HG02885 (cell line): Measurements from ENCODE around the gene NF2.

Experiments used
- ATAC-seq: cut with Tn5 transposase; IDR thresholded peaks from one replicate; pipeline ENCODE4 v1.9.1; 2021; ENCODE audit warnings: mild to moderate bottlenecking; ENCODE audit not compliant: unreplicated experiment, poor library complexity

NF2 gene

GRCh38 chr22:29654882-29655281 is 51.4 kb downstream of the NF2 start:
- ATAC-seq = no peak

GRCh38 chr22:29658176-29658575 is 54.7 kb downstream of the NF2 start:
- ATAC-seq = no peak

DNA sequence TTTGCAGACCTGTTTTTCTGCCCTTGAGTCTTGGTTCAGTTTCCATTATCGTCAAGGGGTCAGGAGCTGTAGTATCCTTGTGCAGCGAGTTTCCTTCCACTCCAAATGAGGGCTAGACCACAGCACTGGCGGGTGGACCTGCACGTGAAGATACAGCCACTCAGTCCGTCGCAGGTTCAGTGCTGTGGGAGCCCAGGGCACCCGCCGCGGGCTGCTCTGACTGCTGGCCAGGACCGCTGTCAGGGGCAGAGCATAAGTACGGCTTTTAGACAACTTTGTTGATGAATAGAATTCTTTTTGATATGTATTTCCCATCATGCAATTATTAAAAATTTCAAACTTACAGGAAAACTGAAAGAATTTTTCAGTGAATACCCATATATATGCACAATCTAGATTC is 56.6 kb downstream of the NF2 start:
- no peak for ATAC-seq

DNA sequence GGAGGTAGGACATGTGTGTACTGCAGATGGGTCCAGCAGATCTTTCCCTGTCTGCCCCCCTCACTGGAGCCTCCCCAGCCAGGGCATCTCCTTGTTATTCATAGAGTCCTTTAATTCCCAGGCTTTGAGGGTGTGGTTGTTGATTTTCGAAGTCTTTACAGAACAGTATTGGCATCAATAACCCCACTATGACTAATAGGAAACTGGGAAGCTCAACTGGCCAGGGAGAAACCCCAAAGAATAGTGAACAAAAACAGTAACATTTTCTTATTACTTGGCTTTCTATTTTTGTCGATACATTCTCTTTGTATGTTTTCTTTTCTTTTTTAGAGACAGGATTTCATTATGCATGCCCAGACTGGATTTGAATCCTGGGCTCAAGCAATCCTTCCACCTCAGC is 57.9 kb downstream of the NF2 start:
- no peak for ATAC-seq

GRCh38 chr22:29663180-29663821 is 59.9 kb downstream of the NF2 start:
- ATAC-seq = no peak

DNA sequence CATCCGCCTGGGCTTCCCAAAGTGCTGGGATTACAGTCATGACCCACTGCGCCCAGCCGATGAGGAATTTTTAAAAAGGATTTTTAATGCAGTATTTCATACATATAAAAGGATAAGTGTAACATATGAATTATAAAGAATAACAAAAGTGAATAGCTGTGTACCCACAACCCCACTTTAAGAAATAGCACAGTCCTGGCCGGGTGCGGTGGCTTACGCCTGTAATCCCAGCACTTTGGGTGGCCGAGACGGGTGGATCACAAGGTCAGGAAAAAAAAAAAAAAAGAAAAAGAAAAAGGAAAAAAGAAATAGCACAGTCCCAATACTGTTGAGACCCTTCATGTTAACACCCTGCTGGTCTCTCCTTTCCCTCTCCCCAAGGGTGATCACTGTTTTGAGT is 62.1 kb downstream of the NF2 start:
- no peak for ATAC-seq

DNA sequence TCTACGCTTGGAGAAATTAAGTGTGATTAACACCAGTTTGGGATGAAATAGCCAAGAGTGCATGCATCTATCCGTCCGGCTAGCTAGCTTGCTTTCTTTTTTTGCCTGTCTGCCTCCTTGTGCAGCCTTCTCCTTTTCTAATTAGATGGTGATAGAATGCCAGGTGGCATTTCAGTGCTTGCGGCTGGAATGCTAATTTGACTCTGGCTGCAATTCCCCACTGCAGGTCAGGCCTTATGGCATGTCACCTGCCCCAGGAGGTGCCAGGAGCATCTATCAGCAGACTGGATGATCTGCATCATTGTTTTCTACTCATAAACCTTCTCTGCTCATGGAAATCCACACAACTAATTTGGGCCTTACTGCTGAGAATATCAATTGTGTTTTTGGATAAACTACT is 65.2 kb downstream of the NF2 start:
- no peak for ATAC-seq

DNA sequence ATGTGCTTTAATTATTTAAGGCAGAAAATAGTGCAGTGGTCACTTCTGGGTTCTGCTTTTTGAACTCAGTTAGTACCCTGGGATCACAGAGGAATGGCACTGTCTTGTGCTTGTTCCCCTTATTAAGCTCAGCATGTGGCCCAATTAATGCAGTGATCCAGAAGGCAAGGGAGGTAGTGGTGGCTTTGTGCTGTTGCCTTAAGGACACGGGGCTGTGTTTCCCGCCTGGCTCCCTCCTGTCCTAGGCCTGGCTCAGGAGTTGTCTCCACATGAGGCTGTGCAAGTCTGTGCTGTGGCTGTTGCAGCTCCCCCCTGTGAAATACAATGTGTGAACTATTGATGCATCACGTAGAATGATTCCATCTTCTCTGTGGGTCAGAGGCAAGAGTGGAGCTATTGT is 67.2 kb downstream of the NF2 start:
- ATAC-seq = no peak

DNA sequence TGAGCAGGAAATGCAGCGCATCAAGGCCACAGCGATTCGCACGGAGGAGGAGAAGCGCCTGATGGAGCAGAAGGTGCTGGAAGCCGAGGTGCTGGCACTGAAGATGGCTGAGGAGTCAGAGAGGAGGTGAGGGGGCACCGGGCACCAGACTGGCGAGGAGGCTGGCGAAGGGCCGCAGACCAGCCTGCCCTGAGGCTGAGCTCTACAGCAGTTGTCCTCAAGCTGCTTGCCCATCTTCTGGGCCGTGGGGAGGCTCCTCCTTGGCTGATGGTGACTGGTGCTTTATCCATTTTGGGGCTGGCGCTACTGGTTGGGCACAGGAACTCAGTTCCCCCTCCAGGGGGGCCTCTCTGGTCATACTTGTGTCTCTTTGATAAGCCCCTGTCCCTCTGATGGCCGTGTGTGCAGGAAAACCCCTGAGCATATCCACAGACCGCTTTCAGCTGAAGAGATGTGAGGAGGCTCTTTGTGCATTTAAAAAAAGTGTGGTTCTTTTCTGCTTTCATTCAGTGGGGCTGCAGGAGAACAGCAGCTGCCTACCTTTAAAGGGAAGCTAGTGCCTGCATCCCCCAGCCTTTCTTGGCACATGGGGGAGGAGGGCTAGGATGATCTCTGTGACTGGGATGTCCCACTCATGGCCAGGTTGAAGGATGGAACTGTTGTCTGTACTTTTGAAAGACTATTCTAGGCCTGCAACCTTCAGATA is 70.1 kb downstream of the NF2 start:
- ATAC-seq = no peak

DNA sequence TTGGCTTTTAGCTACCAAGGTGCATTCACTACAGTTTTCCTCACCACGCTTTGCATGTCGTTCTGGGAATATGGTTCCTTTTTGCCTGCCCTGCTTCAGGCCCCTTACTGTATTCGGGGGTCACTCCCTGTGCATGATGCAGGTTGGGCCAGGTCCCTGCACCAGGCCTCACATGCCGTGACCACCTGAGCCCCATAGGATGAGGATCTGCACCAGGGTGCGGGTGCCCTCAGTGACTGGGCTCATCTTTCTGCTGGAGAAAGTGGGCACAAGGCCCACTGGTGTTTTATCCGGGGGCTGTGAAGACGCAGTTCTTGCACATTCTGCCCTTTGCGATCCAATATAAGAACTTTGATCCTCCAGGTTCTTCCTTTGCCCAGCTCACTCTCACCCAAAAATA is 70.7 kb downstream of the NF2 start:
- no peak for ATAC-seq

DNA sequence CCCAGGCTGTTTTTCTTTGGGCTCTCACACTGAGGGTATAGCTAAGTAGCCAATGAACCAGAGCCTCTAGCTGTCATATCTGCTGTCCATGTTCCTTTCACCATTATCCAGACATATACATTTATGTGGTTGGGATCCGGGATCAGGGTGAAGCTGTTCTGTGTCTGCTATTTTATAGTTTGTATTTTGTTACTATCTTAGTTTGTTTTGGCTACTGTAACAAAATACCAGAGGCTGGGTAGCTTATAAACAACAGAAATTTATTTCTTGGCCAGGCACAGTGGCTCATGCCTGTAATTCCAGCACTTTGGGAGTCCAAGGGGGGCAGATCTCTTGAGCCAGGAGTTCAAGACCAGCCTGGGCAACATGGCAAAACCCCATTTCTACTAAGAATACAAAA is 75.9 kb downstream of the NF2 start:
- ATAC-seq = no peak

GRCh38 chr22:29683536-29683935 is 80.1 kb downstream of the NF2 start:
- no peak for ATAC-seq

DNA sequence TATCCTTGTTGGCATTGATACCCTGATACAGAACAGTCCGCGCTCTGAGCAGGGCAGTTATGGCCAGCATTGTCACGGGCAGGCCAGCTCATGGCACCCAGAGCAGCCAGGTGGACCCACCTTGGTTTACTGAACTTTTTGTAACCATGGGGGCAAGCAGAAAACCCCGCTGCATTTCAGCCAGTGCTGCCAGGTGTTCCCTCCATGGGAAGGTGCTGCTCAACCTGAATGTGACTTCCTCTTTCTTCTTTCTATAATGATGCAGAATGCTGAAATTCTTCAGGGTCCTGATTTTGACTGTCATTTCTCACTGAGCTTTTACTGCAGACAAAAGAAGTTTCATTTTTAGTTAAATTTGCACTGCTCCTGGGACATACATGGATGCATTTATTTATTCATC is 80.8 kb downstream of the NF2 start:
- ATAC-seq = no peak

- no peak for ATAC-seq
Measured at GRCh38 chr22:29689206-29689879, 85.9 kb downstream of the NF2 start.

DNA sequence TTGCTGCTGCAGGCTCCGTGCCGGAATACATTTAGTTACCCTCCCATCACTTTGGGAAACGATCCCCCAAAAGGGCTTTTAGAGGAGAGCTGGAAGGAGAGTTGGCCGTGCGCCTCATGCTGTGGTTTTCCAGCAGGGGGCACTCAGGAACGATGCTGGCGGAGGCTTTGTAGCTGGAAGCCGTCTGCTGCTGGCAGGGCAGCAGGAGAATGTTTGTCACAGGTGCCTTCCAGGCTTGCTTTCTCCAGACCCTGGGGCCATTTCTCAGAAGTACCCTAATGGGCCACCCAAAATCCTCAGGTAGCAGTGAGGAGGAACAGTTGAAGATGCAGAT is 86.4 kb downstream of the NF2 start:
- no peak for ATAC-seq

GRCh38 chr22:29690476-29690875 is 87.0 kb downstream of the NF2 start:
- no peak for ATAC-seq

DNA sequence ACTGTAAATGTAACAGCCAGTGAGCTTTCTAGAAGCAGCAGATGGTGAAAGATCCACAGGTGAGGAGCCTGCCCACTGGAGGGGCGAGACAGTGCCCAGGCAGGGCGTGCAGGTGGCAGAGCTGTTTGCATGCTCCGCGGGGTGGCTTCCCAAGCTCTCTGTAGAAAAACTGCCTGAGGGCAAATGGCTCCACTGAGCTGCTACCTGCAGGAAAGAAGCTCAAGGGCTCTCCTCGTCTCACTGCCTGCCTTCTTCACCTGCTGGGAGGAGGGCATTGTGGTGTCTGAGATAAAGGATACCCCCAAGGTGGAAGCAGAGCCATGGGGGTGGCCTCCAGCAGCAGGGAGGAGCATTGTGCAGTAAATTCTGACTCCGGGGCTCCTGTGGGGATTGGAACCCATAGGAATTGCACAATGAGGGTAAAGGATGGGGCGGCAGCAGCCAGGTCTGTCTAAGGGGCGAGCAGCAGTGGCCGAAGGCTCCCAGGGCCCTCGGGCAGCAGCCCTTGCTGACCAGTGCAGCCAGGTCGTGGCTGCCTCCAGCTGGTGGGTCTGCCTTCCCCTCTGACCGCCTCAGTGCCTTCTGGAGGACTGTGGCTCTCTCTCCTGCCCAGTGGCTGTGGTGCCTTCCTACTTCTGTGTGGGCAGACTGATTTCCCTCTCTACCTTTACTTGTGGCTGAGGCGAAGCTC is 88.3 kb downstream of the NF2 start:
- ATAC-seq = no peak

DNA sequence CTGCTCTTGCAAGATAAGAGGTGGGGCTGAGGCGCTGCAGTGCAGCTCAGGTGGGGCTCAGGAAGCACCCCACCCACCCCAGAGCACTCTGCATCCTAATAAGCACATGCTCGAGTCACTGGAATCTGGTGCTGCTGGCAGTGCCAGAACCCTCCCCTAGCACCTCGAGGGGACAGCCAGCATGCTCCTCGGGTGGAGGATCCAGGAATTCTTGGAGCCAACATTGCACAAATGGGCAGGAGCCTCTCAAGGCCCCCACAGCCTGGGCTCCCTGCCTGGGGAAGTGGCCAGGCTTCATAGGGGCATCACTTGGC is 88.9 kb downstream of the NF2 start:
- ATAC-seq = no peak

- ATAC-seq = no peak
Measured at GRCh38 chr22:29693161-29693560, 89.7 kb downstream of the NF2 start.

GRCh38 chr22:29693671-29694070 is 90.2 kb downstream of the NF2 start:
- no peak for ATAC-seq

DNA sequence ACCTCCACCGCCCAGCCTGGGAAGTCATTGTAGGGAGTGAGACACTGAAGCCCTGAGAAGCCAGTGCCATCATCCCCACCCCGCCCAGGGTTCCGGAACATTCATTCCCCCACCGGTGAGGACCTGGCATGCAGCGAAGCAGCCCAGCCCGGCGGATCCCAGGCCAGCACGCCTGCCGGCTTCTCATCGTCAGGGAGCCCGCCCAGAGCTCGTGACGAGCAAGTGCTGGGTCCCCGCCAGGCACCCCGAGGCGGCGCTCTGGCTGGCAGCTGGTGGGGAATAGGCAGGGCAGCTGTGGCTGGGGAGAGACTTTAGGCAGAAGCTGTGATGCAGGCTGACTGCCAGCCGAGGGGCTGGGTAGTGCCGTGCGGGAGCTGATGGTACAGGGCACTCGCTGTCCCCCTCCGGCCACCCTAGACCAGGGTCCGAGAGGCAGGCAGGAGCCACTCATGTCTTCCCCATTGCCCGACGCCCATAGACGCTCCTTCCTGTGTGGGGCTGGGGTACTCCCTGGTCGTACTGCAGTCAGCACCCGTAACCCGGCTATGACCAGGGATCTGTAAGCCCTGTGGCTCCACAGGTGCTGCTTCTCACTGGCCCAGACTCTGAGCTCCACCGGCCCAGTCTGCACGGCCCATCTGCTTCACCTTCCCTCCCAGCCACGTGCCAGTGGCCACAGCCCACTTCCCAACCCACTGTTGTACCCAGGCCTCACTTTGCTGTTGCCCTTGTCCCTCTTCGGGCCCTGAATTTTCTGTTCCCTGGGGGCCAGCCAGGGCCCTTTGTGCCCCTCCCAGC is 91.9 kb downstream of the NF2 start:
- ATAC-seq = no peak
